Choroid plexus epithelial cell (primary cell): Measurements from ENCODE around the gene PBLD.

Source experiments
- DNase-seq: peaks from one replicate; pipeline ENCODE4 v3.0.0-alpha.2; 2010; ENCODE audit warnings: low read depth
- H3K4me3 ChIP-seq: 2 replicates; pipeline ENCODE4 v1.5.1; 2011; ENCODE audit warnings: low read depth, mild to moderate bottlenecking, control low read depth, low read length, moderate library complexity
- TF ChIP-seq, protein P1 (sequence below): conservative IDR thresholded peaks from 2 replicates; pipeline ENCODE4 v1.5.1; 2011; ENCODE audit warnings: low read depth, mild to moderate bottlenecking, control low read depth, inconsistent platforms, low read length, moderate library complexity

PBLD gene

DNA sequence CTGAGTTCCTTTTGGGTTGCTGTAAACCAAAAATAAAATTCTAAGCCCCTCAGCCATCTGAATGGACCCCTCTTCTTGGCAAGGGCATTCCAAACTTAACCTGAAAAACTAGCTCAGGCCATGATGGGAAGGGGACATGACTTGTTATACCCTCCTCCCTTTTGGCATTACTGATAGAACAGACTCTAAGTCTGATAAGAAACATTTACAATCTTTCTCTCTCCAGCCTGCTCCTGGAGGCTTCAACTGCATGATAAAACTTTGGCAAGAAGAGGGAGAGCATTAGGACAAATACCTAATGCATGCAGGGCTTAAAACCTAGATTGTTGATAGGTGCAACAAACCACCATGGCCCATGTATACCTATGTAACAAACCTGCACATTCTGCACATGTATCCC is 59.9 kb downstream of the PBLD start:
- no peak for DNase-seq
- TF ChIP-seq, protein P1, sequence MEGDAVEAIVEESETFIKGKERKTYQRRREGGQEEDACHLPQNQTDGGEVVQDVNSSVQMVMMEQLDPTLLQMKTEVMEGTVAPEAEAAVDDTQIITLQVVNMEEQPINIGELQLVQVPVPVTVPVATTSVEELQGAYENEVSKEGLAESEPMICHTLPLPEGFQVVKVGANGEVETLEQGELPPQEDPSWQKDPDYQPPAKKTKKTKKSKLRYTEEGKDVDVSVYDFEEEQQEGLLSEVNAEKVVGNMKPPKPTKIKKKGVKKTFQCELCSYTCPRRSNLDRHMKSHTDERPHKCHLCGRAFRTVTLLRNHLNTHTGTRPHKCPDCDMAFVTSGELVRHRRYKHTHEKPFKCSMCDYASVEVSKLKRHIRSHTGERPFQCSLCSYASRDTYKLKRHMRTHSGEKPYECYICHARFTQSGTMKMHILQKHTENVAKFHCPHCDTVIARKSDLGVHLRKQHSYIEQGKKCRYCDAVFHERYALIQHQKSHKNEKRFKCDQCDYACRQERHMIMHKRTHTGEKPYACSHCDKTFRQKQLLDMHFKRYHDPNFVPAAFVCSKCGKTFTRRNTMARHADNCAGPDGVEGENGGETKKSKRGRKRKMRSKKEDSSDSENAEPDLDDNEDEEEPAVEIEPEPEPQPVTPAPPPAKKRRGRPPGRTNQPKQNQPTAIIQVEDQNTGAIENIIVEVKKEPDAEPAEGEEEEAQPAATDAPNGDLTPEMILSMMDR, result no peak
- no peak overlapping the region for H3K4me3 ChIP-seq

DNA sequence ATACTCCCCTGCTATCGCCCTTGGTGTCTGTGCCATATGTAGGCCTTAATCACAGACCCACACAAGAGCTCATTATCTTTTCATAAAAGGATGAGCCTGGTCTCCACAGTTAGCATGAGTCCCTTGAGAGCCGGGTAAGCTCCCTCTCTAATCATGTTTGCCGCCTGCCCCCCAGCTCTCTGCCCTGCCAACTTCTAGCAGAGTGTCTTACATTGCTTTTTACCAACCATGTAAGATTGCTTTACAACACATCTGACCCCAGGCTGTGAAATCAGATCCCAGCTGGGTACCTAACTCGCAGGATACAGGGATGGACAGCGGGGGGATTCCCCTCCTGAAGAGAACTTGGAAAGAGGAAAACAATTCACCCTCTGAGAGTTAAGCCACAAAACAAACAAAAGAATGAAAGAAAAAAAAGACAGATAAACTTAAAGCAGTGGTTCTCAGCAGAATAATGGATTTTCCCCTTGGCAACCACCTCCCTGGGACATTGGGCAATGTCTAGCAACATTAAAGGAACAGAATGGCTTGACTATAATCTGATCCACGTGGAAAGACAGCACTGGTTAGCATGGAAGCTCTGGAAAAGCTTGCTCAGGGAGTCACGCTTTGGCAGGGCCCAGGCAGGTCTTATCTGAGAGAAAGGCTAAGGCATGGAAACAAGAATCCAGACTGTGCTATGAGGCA is 61.4 kb downstream of the PBLD start:
- H3K4me3 ChIP-seq, result no peak overlapping the region
- peak; percentile 37 for DNase-seq
- TF ChIP-seq, protein P1, result no peak

DNA sequence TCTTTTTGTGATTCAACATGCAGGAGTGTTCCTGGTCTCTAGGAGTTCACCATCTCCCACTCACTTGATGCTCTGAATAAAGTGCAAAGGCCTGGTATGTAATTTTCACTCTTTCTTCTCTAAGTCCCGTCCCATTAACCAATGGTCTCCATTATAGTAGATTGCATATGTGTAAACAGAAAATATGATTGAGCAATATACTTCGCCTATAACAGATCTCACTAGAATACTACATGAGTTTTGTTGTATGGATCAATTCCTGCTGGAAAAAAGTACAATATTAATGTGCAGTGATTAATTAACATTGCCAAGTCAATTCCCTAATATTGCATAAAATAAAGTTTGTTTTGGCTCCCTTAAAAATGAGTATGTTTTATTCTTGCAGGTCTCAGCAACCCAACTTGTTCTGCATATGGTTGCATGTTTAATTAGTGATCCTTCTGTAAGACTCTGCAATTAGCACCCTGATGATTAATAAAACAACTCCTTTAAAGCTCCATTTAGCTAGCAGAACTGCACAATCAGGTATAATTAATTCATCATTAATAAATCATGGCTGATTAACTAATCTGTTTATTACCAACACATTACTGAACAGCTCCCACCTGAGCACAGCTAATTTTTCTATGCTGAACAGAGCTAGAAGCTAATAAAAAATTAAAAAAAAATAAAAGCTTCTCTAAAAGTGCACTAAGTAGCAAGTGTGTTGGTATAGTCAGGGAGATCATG is 63.0 kb downstream of the PBLD start:
- no peak for DNase-seq
- H3K4me3 ChIP-seq, result no peak overlapping the region
- TF ChIP-seq, protein P1, result no peak

DNA sequence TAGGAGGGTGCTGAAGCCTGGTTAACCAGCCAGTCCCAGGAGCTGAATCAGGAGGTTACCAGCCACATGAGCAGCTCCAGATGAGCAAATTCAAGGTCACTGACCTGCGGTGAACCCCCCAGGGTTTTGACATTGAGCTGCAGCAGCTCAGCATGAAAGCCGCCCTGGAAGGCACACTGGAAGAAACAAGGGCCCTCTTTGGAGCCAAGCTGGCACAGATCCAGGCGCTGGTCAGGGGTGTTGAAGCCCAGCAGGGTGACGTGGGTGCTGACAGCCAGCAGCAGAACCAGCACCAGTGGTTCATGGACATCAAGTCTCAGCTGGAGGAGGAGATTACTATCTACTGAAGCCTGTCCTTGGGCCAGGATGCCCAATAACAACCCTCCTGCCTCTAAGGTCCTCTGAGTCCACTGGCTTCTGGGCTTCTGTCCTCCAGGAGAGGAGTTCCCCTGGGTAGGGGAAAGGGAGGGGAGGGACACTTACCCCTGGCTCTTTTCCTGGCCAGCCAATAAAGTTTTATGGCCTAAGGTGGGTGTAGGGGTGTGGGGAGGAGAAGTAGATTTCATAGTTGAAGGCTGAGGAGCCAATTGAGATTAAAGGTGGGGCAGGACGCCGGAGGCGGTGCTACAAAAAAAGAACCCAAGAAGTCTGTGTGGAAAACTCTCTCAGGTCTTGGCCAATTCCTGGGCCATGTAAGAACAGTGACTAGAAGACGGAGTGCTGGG is 71.4 kb downstream of the PBLD start:
- TF ChIP-seq, protein P1, result no peak
- peak; percentile 77 for DNase-seq
- no peak overlapping the region for H3K4me3 ChIP-seq

DNA sequence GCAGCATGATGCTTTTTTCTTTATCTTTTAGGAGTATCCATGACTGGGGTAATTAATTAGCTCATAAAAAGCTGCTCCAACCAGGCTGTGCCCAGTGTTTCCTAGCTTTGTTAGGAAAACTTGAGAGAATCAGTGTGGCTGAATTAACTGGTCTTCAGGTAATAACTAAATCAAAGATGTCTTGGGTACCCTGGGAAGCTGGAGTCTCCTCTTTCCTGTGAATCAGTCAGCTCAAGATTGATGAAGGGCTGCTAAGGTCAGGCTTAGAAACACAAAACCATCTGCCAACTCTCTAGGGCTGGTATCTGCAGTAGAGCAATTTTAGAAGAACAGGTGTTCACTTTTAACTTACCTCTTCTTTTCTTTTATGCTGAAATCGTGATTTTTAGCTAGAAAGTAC is 79.4 kb downstream of the PBLD start:
- no peak overlapping the region for H3K4me3 ChIP-seq
- no peak for DNase-seq
- TF ChIP-seq, protein P1, result no peak

DNA sequence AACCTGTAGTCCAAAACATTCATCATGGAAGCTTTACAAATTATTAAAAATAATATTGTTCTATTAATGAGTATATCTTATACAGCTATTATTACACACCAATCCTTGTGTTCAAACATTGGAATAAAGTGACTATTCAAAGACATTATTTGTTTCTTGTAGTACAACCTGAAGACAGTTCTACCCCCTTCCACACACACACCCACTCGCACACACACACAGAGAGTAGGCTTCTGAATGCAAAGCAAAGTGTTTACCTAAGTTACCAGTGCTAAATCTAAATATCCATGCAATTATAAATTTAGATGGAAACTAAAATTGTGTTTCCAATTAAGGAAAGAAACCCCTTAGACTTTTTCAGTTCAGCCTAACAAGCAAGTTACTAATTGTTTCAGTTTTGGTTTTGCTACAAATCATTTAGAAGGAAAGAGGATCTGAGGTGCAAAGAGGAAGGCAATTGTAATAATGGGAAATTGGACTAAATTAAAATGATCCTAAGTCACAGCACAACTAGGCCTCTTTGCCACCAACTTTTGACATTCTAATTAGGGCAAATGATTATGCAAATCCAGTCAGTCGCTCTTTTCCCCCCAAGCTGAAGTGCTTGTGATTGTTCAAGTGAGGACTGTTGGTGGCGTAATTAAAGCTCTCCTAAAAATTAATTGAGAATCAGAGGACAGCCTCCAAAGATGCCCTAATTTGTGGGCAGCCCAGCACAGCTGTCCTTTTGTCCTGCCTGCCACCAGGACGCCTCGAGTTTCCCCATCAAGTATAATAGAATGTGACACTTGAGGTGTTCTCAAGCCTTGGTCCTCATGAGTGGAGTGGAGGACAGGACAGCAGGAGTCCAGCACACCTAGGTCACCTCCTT is 80.9 kb downstream of the PBLD start:
- TF ChIP-seq, protein P1, result no peak
- DNase-seq, result no peak
- H3K4me3 ChIP-seq, result no peak overlapping the region
